Measurements from ENCODE around the gene LRRC7.

The LRRC7 gene

DNA sequence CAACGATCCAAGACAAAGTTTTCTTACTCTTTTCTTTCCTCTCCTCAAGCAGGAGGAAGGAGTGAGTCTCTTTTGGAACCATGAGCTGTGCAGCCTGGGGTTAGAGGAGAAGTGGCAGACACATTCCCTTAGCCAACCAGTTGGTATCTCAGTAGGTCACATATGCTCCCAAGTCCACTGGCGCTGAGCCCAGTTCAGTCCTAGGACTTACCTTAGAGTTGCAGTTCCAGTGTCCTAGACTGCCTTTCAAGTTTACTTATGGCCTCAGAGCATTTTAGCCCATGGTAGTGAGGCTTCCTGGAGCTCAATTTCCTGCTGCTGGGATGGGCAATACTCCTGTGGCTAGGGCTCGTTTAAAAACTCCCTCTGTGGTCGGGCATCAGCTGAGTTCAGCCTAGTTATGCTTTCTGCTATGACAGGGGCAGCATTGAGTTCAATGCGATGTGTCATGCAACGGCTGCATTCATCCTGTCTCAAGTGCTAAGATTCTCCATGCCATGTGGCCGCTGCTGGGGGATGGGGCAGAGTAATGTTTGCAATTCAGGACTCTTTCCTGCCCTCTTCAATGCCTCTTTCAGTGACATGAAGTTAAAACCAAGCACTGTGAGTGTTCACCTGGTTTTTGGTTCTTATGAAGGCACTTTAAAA lies 103.8 kb downstream of the LRRC7 start:
- DNase-seq (ENCODE audit: low read depth): no peak
- H3K4me3 ChIP-seq (ENCODE audit: low read depth, low read length): no peak overlapping the region
- in situ Hi-C loops (cut with HindIII; ENCODE audit: low sequenced_read_pairs): no loop called here
- TF ChIP-seq, protein P1, sequence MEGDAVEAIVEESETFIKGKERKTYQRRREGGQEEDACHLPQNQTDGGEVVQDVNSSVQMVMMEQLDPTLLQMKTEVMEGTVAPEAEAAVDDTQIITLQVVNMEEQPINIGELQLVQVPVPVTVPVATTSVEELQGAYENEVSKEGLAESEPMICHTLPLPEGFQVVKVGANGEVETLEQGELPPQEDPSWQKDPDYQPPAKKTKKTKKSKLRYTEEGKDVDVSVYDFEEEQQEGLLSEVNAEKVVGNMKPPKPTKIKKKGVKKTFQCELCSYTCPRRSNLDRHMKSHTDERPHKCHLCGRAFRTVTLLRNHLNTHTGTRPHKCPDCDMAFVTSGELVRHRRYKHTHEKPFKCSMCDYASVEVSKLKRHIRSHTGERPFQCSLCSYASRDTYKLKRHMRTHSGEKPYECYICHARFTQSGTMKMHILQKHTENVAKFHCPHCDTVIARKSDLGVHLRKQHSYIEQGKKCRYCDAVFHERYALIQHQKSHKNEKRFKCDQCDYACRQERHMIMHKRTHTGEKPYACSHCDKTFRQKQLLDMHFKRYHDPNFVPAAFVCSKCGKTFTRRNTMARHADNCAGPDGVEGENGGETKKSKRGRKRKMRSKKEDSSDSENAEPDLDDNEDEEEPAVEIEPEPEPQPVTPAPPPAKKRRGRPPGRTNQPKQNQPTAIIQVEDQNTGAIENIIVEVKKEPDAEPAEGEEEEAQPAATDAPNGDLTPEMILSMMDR (IDR thresholded peaks at IDR 0.05; ENCODE audit: low read depth, low read length, missing control alignments): no peak

- no peak for DNase-seq (ENCODE audit: low read depth)
- in situ Hi-C loops (cut with HindIII; ENCODE audit: low sequenced_read_pairs): no loop called here
- TF ChIP-seq, protein P1 (IDR thresholded peaks at IDR 0.05; ENCODE audit: low read depth, low read length, missing control alignments): no peak
- H3K4me3 ChIP-seq (ENCODE audit: low read depth, low read length): no peak overlapping the region
Observed at GRCh38 chr1:69673321-69673720, 105.6 kb downstream of the LRRC7 start.

DNA sequence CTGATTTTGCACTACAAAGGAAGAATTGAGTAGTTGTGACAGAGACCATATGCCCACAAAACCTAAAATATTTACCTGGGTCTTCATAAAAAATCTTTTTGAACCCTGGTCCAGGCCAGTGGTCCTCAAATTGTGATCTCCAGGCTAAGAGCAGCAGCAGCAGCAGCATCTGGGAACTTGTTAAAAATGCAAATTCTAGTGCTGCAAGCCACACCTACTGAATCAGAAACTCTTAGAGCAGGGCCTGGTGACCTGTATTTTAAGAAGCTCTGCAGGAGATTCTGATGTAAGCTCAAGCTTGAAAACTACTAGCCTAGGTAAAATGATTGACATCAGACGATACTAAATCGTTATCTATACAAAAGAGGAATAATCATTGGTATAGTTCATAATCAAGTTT lies 112.2 kb downstream of the LRRC7 start:
- DNase-seq (ENCODE audit: low read depth): no peak
- in situ Hi-C loops (cut with HindIII; ENCODE audit: low sequenced_read_pairs): no loop called here
- TF ChIP-seq, protein P1 (IDR thresholded peaks at IDR 0.05; ENCODE audit: low read depth, low read length, missing control alignments): no peak
- no peak overlapping the region for H3K4me3 ChIP-seq (ENCODE audit: low read depth, low read length)

GRCh38 chr1:69686367-69686984 lies 118.8 kb downstream of the LRRC7 start:
- in situ Hi-C loops (cut with HindIII; ENCODE audit: low sequenced_read_pairs): no loop called here
- no peak for DNase-seq (ENCODE audit: low read depth)
- no peak overlapping the region for H3K4me3 ChIP-seq (ENCODE audit: low read depth, low read length)
- TF ChIP-seq, protein P1 (IDR thresholded peaks at IDR 0.05; ENCODE audit: low read depth, low read length, missing control alignments): no peak

- DNase-seq (ENCODE audit: low read depth): no peak
- TF ChIP-seq, protein P1 (IDR thresholded peaks at IDR 0.05; ENCODE audit: low read depth, low read length, missing control alignments): no peak
- in situ Hi-C loops (cut with HindIII; ENCODE audit: low sequenced_read_pairs): no loop called here
- H3K4me3 ChIP-seq (ENCODE audit: low read depth, low read length): no peak overlapping the region
Observed at GRCh38 chr1:69688193-69688592, 120.5 kb downstream of the LRRC7 start.

DNA sequence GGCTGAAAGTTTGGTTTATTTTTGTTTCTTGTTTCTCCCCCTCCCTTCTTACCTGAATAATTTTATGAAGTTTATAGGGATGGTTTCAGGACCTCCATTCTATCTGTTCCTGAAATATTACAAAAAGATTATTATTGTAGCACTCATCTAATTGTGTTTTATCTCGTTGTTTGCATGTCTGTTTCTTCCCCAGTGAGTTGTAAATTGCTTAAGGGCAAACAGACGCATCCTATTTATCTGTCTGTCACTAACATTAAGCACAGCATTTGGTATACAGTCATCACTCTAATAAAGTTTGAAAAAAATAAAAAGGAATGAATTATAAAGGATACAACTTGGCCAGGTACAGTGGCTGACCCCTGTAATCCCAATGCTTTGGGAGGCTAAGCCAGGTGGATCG lies 123.5 kb downstream of the LRRC7 start:
- in situ Hi-C loops (cut with HindIII; ENCODE audit: low sequenced_read_pairs): no loop called here
- H3K4me3 ChIP-seq (ENCODE audit: low read depth, low read length): no peak overlapping the region

More for the DNA sequence above, 123.5 kb downstream of the LRRC7 start:
- TF ChIP-seq, protein P1 (IDR thresholded peaks at IDR 0.05; ENCODE audit: low read depth, low read length, missing control alignments): no peak
- no peak for DNase-seq (ENCODE audit: low read depth)

Data from astrocyte of the cerebellum (primary cell).